ENCODE measurements around the gene POLR2A. TPM values are rescaled to one million over a fixed set of nuclear protein-coding genes. Genes with fewer than 3 reads are reported as not detected.
A peak's percentile ranks its signal among the peaks of the same experiment; 100 is the strongest.

Gene POLR2A
- total and polyA plus RNA-seq, 10 of the 15 experiments (the other 5 are each of a cell fraction or from before 2014, with no cell fraction given): 1.7 to 121 (median 33.4) TPM

GRCh38 chr17:7439462-7440112 is 44.6 kb upstream of the POLR2A start, which contains the start of gene FGF11:
TSS of gene FGF11 (plus strand) at chr17:7439512. CDS start at chr17:7439621, 109 bp downstream.
- H3K27me3 ChIP-seq (replicated peaks in 1 of 2; ENCODE audit: control insufficient read depth in 2 of 2, insufficient read depth in 2 of 2, low read length in 1 of 2): peaks cover 0 to 4% of the 10 kb centered on the region in 2 experiments; a peak in 2 of 4 replicates
- H3K27ac ChIP-seq (ENCODE audit: control insufficient read depth, insufficient read depth): peak within 1 kb of the TSS; percentile 46
- CTCF ChIA-PET: interaction anchor here (0.7 to 2.8 kb wide), 5 partner anchors 37 to 248 kb away, joined by 3 to 16 read pairs (median 3); partner anchors contain the start of genes SENP3 and TP53
- TF ChIP-seq BRCA1 (IDR thresholded peaks at IDR 0.05; ENCODE audit: low read depth, low read length) (peak; percentile 66; the same call in 1 of the 2 replicates), MYC (IDR thresholded peaks at IDR 0.05; ENCODE audit: insufficient read depth, insufficient read length, insufficient replicate concordance, low read length, severe bottlenecking) (no peak), REST (IDR thresholded peaks at IDR 0.05; ENCODE audit: low read depth, low read length) (peak; percentile 35; the same call in 1 of the 2 replicates), POLR2A (IDR thresholded peaks at IDR 0.05; ENCODE audit: low read depth, low read length) (peak; percentile 52), MTA3 (IDR thresholded peaks at IDR 0.05; ENCODE audit: borderline replicate concordance, low read length) (peak; percentile 10; the same call in 1 of the 2 replicates), POLR2AphosphoS2 (IDR thresholded peaks at IDR 0.05; ENCODE audit: low read depth, low read length) (peak; percentile 35; the same call in 1 of the 2 replicates), BACH1 (IDR thresholded peaks at IDR 0.05; ENCODE audit: borderline replicate concordance) (0 out of 2 replicates have a peak, but pooled peaks have one; percentile 28), BCL11A (IDR thresholded peaks at IDR 0.05; ENCODE audit: low read depth, low read length) (no peak), CHD2 (IDR thresholded peaks at IDR 0.05; ENCODE audit: borderline replicate concordance, low read depth, low read length) (peak; percentile 96; the same call in 1 of the 2 replicates), GATAD2B (conservative IDR thresholded peaks at IDR 0.05; ENCODE audit: low read depth) (0 out of 2 replicates have a peak, but pooled peaks have one; percentile 43), SIN3A (IDR thresholded peaks at IDR 0.05; ENCODE audit: low read depth, low read length) (no peak), HCFC1 (IDR thresholded peaks at IDR 0.05; ENCODE audit: low read length) (no peak), SP1 (IDR thresholded peaks at IDR 0.05; ENCODE audit: low read depth, low read length) (no peak), CEBPB (IDR thresholded peaks at IDR 0.05; ENCODE audit: borderline replicate concordance in 1 of 2, low read depth in 2 of 2, low read length in 2 of 2) (no peak), RAD51 (IDR thresholded peaks at IDR 0.05) (no peak), YY1 (IDR thresholded peaks at IDR 0.05; ENCODE audit: low read depth, low read length) (peak; percentile 64; the same call in 1 of the 2 replicates), WRNIP1 (IDR thresholded peaks at IDR 0.05; ENCODE audit: borderline replicate concordance, low read depth, low read length) (no peak), FOXK2 (IDR thresholded peaks at IDR 0.05) (no peak), LARP7 (IDR thresholded peaks at IDR 0.05) (peak; percentile 56; the same call in 1 of the 2 replicates), HDAC2 (IDR thresholded peaks at IDR 0.05) (no peak), NFYA (IDR thresholded peaks at IDR 0.05; ENCODE audit: borderline replicate concordance, low read depth, low read length) (no peak), RAD21 (IDR thresholded peaks at IDR 0.05; ENCODE audit: insufficient read depth, low read depth, low read length) (no peak)

More at GRCh38 chr17:7439462-7440112, 44.6 kb upstream of the POLR2A start, which contains the start of gene FGF11:
- peaks cover 29% of the 10 kb centered on the region for H3K4me1 ChIP-seq (ENCODE audit: control insufficient read depth, insufficient read depth, low read length)
- 9% methylated on average over 46 of the region's 50 CpGs for WGBS (ENCODE audit: insufficient coverage, insufficient replicate concordance, low lambda C conversion rate, missing lambda C conversion rate)
- peak within 1 kb of the TSS; percentile 77 for H3K9ac ChIP-seq (ENCODE audit: control insufficient read depth, insufficient read depth, low read length)
- POLR2A ChIA-PET: interaction anchor here (0.5 to 8.2 kb wide), 10 partner anchors 9 to 757 kb away, joined by 3 to 63 read pairs (median 6); partner anchors contain the start of genes POLR2A, SENP3, SLC35G6 and TMEM256
- H3K79me2 ChIP-seq (ENCODE audit: control insufficient read depth, insufficient read depth, low read length): peaks cover 6% of the 10 kb centered on the region
- intact Hi-C loops (cut with micrococcal nuclease; ENCODE audit: unreplicated experiment) (loop anchor here (5.0 to 10.0 kb wide), 4 partner anchors 37 to 395 kb away; partner anchors contain the start of genes KCTD11, SENP3, SLC16A11 and TMEM256), in situ Hi-C loops (cut with MboI) (no loop called here)
- H3K4me2 ChIP-seq (ENCODE audit: control insufficient read depth, insufficient read depth): peak within 1 kb of the TSS; percentile 91
- peak within 1 kb of the TSS; percentile 97 for H3K4me3 ChIP-seq
- FAIRE-seq (no peak), ATAC-seq (no peak), DNase-seq (ENCODE audit: low read depth, low spot score) (no peak)
- RAD21 ChIA-PET (ENCODE audit: unreplicated experiment): interaction anchor here (0.7 to 2.5 kb wide), 8 partner anchors 15 to 121 kb away, joined by 3 to 12 read pairs (median 4); partner anchors contain the start of genes POLR2A, SENP3 and TMEM95
- H3K9me3 ChIP-seq (replicated peaks; ENCODE audit: control insufficient read depth, insufficient read depth, low read length): no peaks in the 10 kb centered on the region
- H4K20me1 ChIP-seq (ENCODE audit: control insufficient read depth, insufficient read depth): no peaks in the 10 kb centered on the region
- SMC1A ChIA-PET (ENCODE audit: uncharacterized antibody, unreplicated experiment): interaction anchor here (0.9 to 1.2 kb wide), 4 partner anchors 13 to 119 kb away, joined by 3 to 5 read pairs (median 3); partner anchors contain the start of gene TNFSF13
- no peaks in the 10 kb centered on the region for H3K36me3 ChIP-seq (ENCODE audit: control insufficient read depth in 2 of 2, insufficient read depth in 2 of 2, low read length in 1 of 2)
- H2AFZ ChIP-seq (ENCODE audit: control insufficient read depth, low read depth, low read length): peak within 1 kb of the TSS; percentile 82
- BruUV-seq (replicated peaks): no TSS peak

Data from GM12878 (cell line).